Measurements from ENCODE around the gene TXNDC9. TPM values are rescaled to one million over a fixed set of nuclear protein-coding genes. Genes with fewer than 3 reads are reported as not detected.
"Not testable (repeated sequence)": the region's sequence is repeated elsewhere in the genome, so short reads cannot be mapped to it uniquely, and the experiment has no call there.

Gene TXNDC9
- total and polyA plus RNA-seq, 5 donors: 18.7 to 22.5 (median 21.0) TPM

GRCh38 chr2:99336804-99337112 lies 625 bp upstream of the TXNDC9 start:
- intact Hi-C loops (cut with DNase I): loop anchor here in 3 of 4 donors (5.0 to 10.0 kb wide), 4 partner anchors 151 to 158 kb away; partner anchors contain the start of genes MITD1 (in 2 of the 3), MRPL30 (in 2 of the 3) and REV1 (in 2 of the 3)
- Histone ChIP-seq H3K27me3 (ENCODE audit: control insufficient read depth, insufficient read depth) (no peaks in the 10 kb centered on the region), H3K9me3 (ENCODE audit: control insufficient read depth, low read length) (no peaks in the 10 kb centered on the region), H3K4me3 (ENCODE audit: low read length) (peak overlapping the region; percentile 83), H3K27ac (ENCODE audit: low read length) (peak overlapping the region; percentile 98), H3K4me1 (ENCODE audit: control insufficient read depth, insufficient read depth, low read length) (peaks cover 2% of the 10 kb centered on the region)
- ATAC-seq: peak in 1 of 2 donors; percentile 1
- DNase-seq: no peak
- WGBS: 1% methylated on average over 8 of the region's 8 CpGs

- Histone ChIP-seq H3K27ac (ENCODE audit: low read length) (no peak overlapping the region), H3K4me3 (ENCODE audit: low read length) (no peak overlapping the region), H3K27me3 (ENCODE audit: control insufficient read depth, insufficient read depth) (no peaks in the 10 kb centered on the region), H3K4me1 (ENCODE audit: control insufficient read depth, insufficient read depth, low read length) (no peaks in the 10 kb centered on the region), H3K9me3 (ENCODE audit: control insufficient read depth, low read length) (no peaks in the 10 kb centered on the region)
- intact Hi-C loops (cut with DNase I): no loop called here
- no peak for DNase-seq
- no peak for ATAC-seq
- WGBS: 94% methylated on average over 5 of the region's 5 CpGs
Observed at GRCh38 chr2:99325384-99325783, 10.7 kb downstream of the TXNDC9 start.

DNA sequence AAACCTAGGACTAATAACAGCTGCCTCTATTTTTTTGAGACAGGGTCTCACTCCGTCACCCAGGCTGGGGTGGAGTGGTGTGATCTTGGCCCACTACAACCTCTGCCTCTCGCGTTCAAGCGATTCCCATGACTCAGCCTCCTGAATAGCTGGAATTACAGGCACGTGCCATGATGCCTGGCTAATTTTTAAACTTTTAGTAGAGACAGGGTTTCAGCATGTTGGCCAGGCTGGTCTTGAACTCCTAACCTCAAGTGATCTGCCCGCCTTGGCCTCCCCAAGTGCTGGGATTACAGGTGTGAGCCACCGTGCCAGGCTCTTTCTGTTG lies 18.3 kb downstream of the TXNDC9 start:
- H3K4me3 ChIP-seq (ENCODE audit: low read length); H3K9me3 ChIP-seq (ENCODE audit: control insufficient read depth, low read length); ATAC-seq; H3K4me1 ChIP-seq (ENCODE audit: control insufficient read depth, insufficient read depth, low read length); H3K27ac ChIP-seq (ENCODE audit: low read length); H3K27me3 ChIP-seq (ENCODE audit: control insufficient read depth, insufficient read depth); DNase-seq; intact Hi-C loops (cut with DNase I): not testable (repeated sequence)
- 99% methylated on average over 7 of the region's 7 CpGs for WGBS

- Histone ChIP-seq H3K4me1 (ENCODE audit: control insufficient read depth, insufficient read depth, low read length) (no peaks in the 10 kb centered on the region), H3K4me3 (ENCODE audit: low read length) (no peak overlapping the region), H3K27ac (ENCODE audit: low read length) (no peak overlapping the region), H3K27me3 (ENCODE audit: control insufficient read depth, insufficient read depth) (no peaks in the 10 kb centered on the region), H3K9me3 (ENCODE audit: control insufficient read depth, low read length) (no peaks in the 10 kb centered on the region)
- 96% methylated on average over 9 of the region's 9 CpGs for WGBS
- no peak for DNase-seq
- ATAC-seq: no peak
- intact Hi-C loops (cut with DNase I): no loop called here
Observed at GRCh38 chr2:99317161-99317872, 18.8 kb downstream of the TXNDC9 start.

GRCh38 chr2:99301097-99301496 lies 35.0 kb downstream of the TXNDC9 start, which contains the start of gene LYG1:
LYG1 (minus strand) TSS chr2:99301197; CDS start chr2:99295670, 5,527 bp downstream.
- WGBS: 87% methylated on average over 2 of the region's 2 CpGs
- H3K4me1 ChIP-seq (ENCODE audit: control insufficient read depth, insufficient read depth, low read length); intact Hi-C loops (cut with DNase I); H3K4me3 ChIP-seq (ENCODE audit: low read length); DNase-seq; H3K27ac ChIP-seq (ENCODE audit: low read length); ATAC-seq; H3K9me3 ChIP-seq (ENCODE audit: control insufficient read depth, low read length); H3K27me3 ChIP-seq (ENCODE audit: control insufficient read depth, insufficient read depth): not testable (repeated sequence)

GRCh38 chr2:99299580-99299979 lies 36.6 kb downstream of the TXNDC9 start:
- intact Hi-C loops (cut with DNase I): no loop called here
- WGBS: 97% methylated on average over 7 of the region's 7 CpGs
- Histone ChIP-seq H3K9me3 (ENCODE audit: control insufficient read depth, low read length) (no peaks in the 10 kb centered on the region), H3K27ac (ENCODE audit: low read length) (no peak overlapping the region), H3K27me3 (ENCODE audit: control insufficient read depth, insufficient read depth) (no peaks in the 10 kb centered on the region), H3K4me1 (ENCODE audit: control insufficient read depth, insufficient read depth, low read length) (no peaks in the 10 kb centered on the region), H3K4me3 (ENCODE audit: low read length) (no peak overlapping the region)
- ATAC-seq: no peak
- no peak for DNase-seq

GRCh38 chr2:99297994-99298393 lies 38.1 kb downstream of the TXNDC9 start:
- ATAC-seq (no peak), DNase-seq (no peak)
- no peaks in the 10 kb centered on the region for H3K4me1 ChIP-seq (ENCODE audit: control insufficient read depth, insufficient read depth, low read length)
- no peaks in the 10 kb centered on the region for H3K9me3 ChIP-seq (ENCODE audit: control insufficient read depth, low read length)
- intact Hi-C loops (cut with DNase I): no loop called here
- WGBS: 62% methylated on average over 2 of the region's 2 CpGs
- no peaks in the 10 kb centered on the region for H3K27me3 ChIP-seq (ENCODE audit: control insufficient read depth, insufficient read depth)
- no peak overlapping the region for H3K4me3 ChIP-seq (ENCODE audit: low read length)
- no peak overlapping the region for H3K27ac ChIP-seq (ENCODE audit: low read length)

DNA sequence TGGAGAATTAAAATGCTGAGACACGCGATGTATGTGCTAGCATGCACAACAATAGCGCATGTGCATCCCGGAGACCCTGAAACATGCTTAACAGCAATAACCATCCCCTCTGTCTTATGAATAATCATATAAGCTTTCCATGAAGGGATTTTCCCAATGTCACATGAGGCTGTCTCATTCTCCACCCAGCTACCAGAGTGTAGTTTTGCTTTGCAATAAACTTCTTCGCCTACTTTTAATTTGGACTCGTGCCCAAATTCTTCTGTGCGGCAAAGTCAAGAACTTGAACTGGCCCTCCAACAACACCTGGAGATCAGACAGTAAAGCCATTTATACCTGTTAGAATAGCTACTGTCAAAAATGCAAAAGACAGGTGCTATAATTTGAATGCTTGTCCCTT lies 50.6 kb downstream of the TXNDC9 start:
- no peaks in the 10 kb centered on the region for H3K4me1 ChIP-seq (ENCODE audit: control insufficient read depth, insufficient read depth, low read length)
- no peak overlapping the region for H3K4me3 ChIP-seq (ENCODE audit: low read length)
- DNase-seq: no peak
- no peaks in the 10 kb centered on the region for H3K9me3 ChIP-seq (ENCODE audit: control insufficient read depth, low read length)
- H3K27ac ChIP-seq (ENCODE audit: low read length): no peak overlapping the region
- 92% methylated on average over 7 of the region's 7 CpGs for WGBS
- H3K27me3 ChIP-seq (ENCODE audit: control insufficient read depth, insufficient read depth): no peaks in the 10 kb centered on the region
- intact Hi-C loops (cut with DNase I): no loop called here
- no peak for ATAC-seq

GRCh38 chr2:99279969-99280695 lies 56.0 kb downstream of the TXNDC9 start:
- intact Hi-C loops (cut with DNase I): no loop called here
- H3K4me3 ChIP-seq (ENCODE audit: low read length): no peak overlapping the region
- no peak overlapping the region for H3K27ac ChIP-seq (ENCODE audit: low read length)
- DNase-seq: no peak
- no peaks in the 10 kb centered on the region for H3K9me3 ChIP-seq (ENCODE audit: control insufficient read depth, low read length)
- H3K4me1 ChIP-seq (ENCODE audit: control insufficient read depth, insufficient read depth, low read length): no peaks in the 10 kb centered on the region
- no peak for ATAC-seq
- no peaks in the 10 kb centered on the region for H3K27me3 ChIP-seq (ENCODE audit: control insufficient read depth, insufficient read depth)

DNA sequence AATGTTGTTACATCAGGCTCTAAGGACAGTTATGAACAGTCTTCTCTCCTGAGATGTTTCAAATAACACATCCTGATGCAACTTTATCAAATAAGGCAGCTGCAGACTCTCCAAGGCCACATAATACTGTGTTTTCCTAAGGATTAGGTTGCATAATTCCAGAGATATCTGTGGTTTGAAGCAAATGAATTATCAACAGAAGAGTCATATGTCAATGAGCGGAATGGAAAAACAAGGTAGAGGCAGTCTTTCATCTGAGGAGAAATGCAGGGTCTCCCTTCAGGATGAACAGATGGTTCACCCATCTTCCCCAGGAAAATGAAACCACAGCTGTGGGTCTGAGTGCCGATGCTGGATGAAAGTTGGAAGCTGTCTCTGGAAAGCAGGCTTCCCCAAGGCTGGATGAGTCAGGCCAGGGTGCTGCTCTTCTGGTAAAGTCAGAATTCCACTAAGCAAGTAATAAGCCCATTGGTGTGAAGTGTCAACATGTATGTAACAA lies 57.3 kb downstream of the TXNDC9 start:
- H3K4me1 ChIP-seq (ENCODE audit: control insufficient read depth, insufficient read depth, low read length): no peaks in the 10 kb centered on the region
- H3K9me3 ChIP-seq (ENCODE audit: control insufficient read depth, low read length): no peaks in the 10 kb centered on the region
- intact Hi-C loops (cut with DNase I): no loop called here
- H3K27me3 ChIP-seq (ENCODE audit: control insufficient read depth, insufficient read depth): no peaks in the 10 kb centered on the region
- no peak overlapping the region for H3K27ac ChIP-seq (ENCODE audit: low read length)
- 95% methylated on average over 2 of the region's 2 CpGs for WGBS
- no peak for DNase-seq
- no peak overlapping the region for H3K4me3 ChIP-seq (ENCODE audit: low read length)
- no peak for ATAC-seq

- 90% methylated on average over 5 of the region's 5 CpGs for WGBS
- H3K4me1 ChIP-seq (ENCODE audit: control insufficient read depth, insufficient read depth, low read length); ATAC-seq; H3K9me3 ChIP-seq (ENCODE audit: control insufficient read depth, low read length); H3K27ac ChIP-seq (ENCODE audit: low read length); H3K27me3 ChIP-seq (ENCODE audit: control insufficient read depth, insufficient read depth); DNase-seq; intact Hi-C loops (cut with DNase I); H3K4me3 ChIP-seq (ENCODE audit: low read length): not testable (repeated sequence)
Observed at GRCh38 chr2:99278195-99278765, 57.9 kb downstream of the TXNDC9 start.

Measured in right cardiac atrium (tissue), 5 donors.